ENCODE results near the gene TSPAN13. TPM values are rescaled to one million over a fixed set of nuclear protein-coding genes. Genes with fewer than 3 reads are reported as not detected.

Gene TSPAN13
- total and polyA plus RNA-seq, 10 of the 15 experiments (the other 5 are each of a cell fraction or from before 2014, with no cell fraction given) = 0.26 to 0.37 TPM; not detected in 8

- no peaks in the 10 kb centered on the region for H3K4me1 ChIP-seq (ENCODE audit: control insufficient read depth, insufficient read depth, low read length)
- in situ Hi-C loops (cut with MboI) = no loop called here
- SMC1A ChIA-PET (ENCODE audit: uncharacterized antibody, unreplicated experiment) = no interaction called here
- no peak for DNase-seq (ENCODE audit: low read depth, low spot score)
- no peaks in the 10 kb centered on the region for H3K79me2 ChIP-seq (ENCODE audit: control insufficient read depth, insufficient read depth, low read length)
- no peaks in the 10 kb centered on the region for H3K36me3 ChIP-seq (ENCODE audit: control insufficient read depth in 2 of 2, insufficient read depth in 2 of 2, low read length in 1 of 2)
- H3K27me3 ChIP-seq (replicated peaks in 1 of 2; ENCODE audit: control insufficient read depth in 2 of 2, insufficient read depth in 2 of 2, low read length in 1 of 2) = no peaks in the 10 kb centered on the region; a peak in 2 of 4 replicates
- H3K9me3 ChIP-seq (replicated peaks; ENCODE audit: control insufficient read depth, insufficient read depth, low read length) = no peaks in the 10 kb centered on the region
- CTCF ChIA-PET = no interaction called here
- no peaks in the 10 kb centered on the region for H4K20me1 ChIP-seq (ENCODE audit: control insufficient read depth, insufficient read depth)
- RAD21 ChIA-PET (ENCODE audit: unreplicated experiment) = interaction anchor here (0.6 kb wide), 1 partner anchor 152 kb away, joined by 3 read pairs; no protein-coding TSS in a partner anchor
- FAIRE-seq = no peak
- H3K9ac ChIP-seq (ENCODE audit: control insufficient read depth, insufficient read depth, low read length) = no peak overlapping the region
- no TSS peak for BruUV-seq (replicated peaks)
- H3K4me3 ChIP-seq = no peak overlapping the region
- TF ChIP-seq CBX5 (IDR thresholded peaks at IDR 0.05; ENCODE audit: low read depth) (no peak), YY1 (IDR thresholded peaks at IDR 0.05; ENCODE audit: low read depth, low read length) (no peak), E2F8 (IDR thresholded peaks at IDR 0.05; ENCODE audit: low read depth, partially characterized antibody) (no peak), CUX1 (IDR thresholded peaks at IDR 0.05; ENCODE audit: insufficient replicate concordance, low read depth, low read length) (no peak), STAT1 (conservative IDR thresholded peaks at IDR 0.05) (no peak), RUNX3 (IDR thresholded peaks at IDR 0.05; ENCODE audit: low read length) (no peak), CHD4 (IDR thresholded peaks at IDR 0.05) (no peak), SPI1 (IDR thresholded peaks at IDR 0.05; ENCODE audit: borderline replicate concordance, insufficient read depth, low read depth, low read length) (no peak), FOXM1 (IDR thresholded peaks at IDR 0.05; ENCODE audit: low read depth, low read length) (no peak), SRF (IDR thresholded peaks at IDR 0.05; ENCODE audit: low read depth in 2 of 2, low read length in 2 of 2) (no peak), TBL1XR1 (IDR thresholded peaks at IDR 0.05; ENCODE audit: low read depth, low read length) (no peak), NFIC (IDR thresholded peaks at IDR 0.05; ENCODE audit: low read depth, low read length) (no peak)
- ATAC-seq = no peak
- intact Hi-C loops (cut with micrococcal nuclease; ENCODE audit: unreplicated experiment) = no loop called here
- H2AFZ ChIP-seq (ENCODE audit: control insufficient read depth, low read depth, low read length) = no peak overlapping the region
- no peak overlapping the region for H3K27ac ChIP-seq (ENCODE audit: control insufficient read depth, insufficient read depth)
- no peak overlapping the region for H3K4me2 ChIP-seq (ENCODE audit: control insufficient read depth, insufficient read depth)
- WGBS (ENCODE audit: insufficient coverage, insufficient replicate concordance, low lambda C conversion rate, missing lambda C conversion rate) = 68% methylated on average over 3 of the region's 3 CpGs
- POLR2A ChIA-PET = no interaction called here
These were observed 13.0 kb upstream of the TSPAN13 start for GRCh38 chr7:16740623-16740953.

All from GM12878 (cell line).